HG03469 (cell line): Measurements from ENCODE around the gene DACT3.
"Not testable (repeated sequence)": the region's sequence is repeated elsewhere in the genome, so short reads cannot be mapped to it uniquely, and the experiment has no call there.

ENCODE experiments used
- ATAC-seq: cut with Tn5 transposase; IDR thresholded peaks from one replicate; pipeline ENCODE4 v1.9.1; 2021; ENCODE audit warnings: mild to moderate bottlenecking, moderate library complexity, moderate number of reproducible peaks; ENCODE audit not compliant: unreplicated experiment

DACT3 gene

GRCh38 chr19:46635920-46636761 lies 24.8 kb downstream of the DACT3 start, which contains the start of gene GNG8:
GNG8 (minus strand) TSS chr19:46636202; CDS start chr19:46634682, 1,520 bp downstream.
- no peak for ATAC-seq

- no peak for ATAC-seq
These were observed 26.2 kb downstream of the DACT3 start for GRCh38 chr19:46634656-46635218.

GRCh38 chr19:46634045-46634655 lies 26.8 kb downstream of the DACT3 start:
- ATAC-seq: peak; percentile 48

- no peak for ATAC-seq
These were observed 27.9 kb downstream of the DACT3 start for GRCh38 chr19:46633130-46633529.

- ATAC-seq: no peak
These were observed 29.5 kb downstream of the DACT3 start for GRCh38 chr19:46631481-46631880.

GRCh38 chr19:46630586-46631205 lies 30.3 kb downstream of the DACT3 start:
- ATAC-seq: no peak

- no peak for ATAC-seq
These were observed 31.4 kb downstream of the DACT3 start for GRCh38 chr19:46629546-46630025.

GRCh38 chr19:46628970-46629369 lies 32.0 kb downstream of the DACT3 start:
- not testable (repeated sequence) for ATAC-seq

- no peak for ATAC-seq
These were observed 34.5 kb downstream of the DACT3 start for GRCh38 chr19:46626446-46626845.

GRCh38 chr19:46625731-46626130 lies 35.3 kb downstream of the DACT3 start:
- no peak for ATAC-seq

GRCh38 chr19:46624958-46625661 lies 35.9 kb downstream of the DACT3 start, which contains the start of gene PTGIR:
PTGIR (minus strand) TSS chr19:46625089; CDS start chr19:46624225, 864 bp downstream.
- ATAC-seq: no peak

GRCh38 chr19:46623915-46624502 lies 37.0 kb downstream of the DACT3 start:
- ATAC-seq: no peak

GRCh38 chr19:46622118-46622446 lies 38.9 kb downstream of the DACT3 start:
- no peak for ATAC-seq

GRCh38 chr19:46621191-46622117 lies 39.5 kb downstream of the DACT3 start:
- no peak for ATAC-seq

- ATAC-seq: no peak
These were observed 40.3 kb downstream of the DACT3 start for GRCh38 chr19:46620716-46621115.

GRCh38 chr19:46620267-46620666 lies 40.7 kb downstream of the DACT3 start:
- no peak for ATAC-seq

GRCh38 chr19:46618670-46619231 lies 42.2 kb downstream of the DACT3 start:
- no peak for ATAC-seq

GRCh38 chr19:46617601-46618000 lies 43.4 kb downstream of the DACT3 start:
- ATAC-seq: no peak
